GM18505 (cell line): Measurements from ENCODE around the gene SVIL.
"Not testable (repeated sequence)": the region's sequence is repeated elsewhere in the genome, so short reads cannot be mapped to it uniquely, and the experiment has no call there.

Source experiments
- ATAC-seq: cut with Tn5 transposase; IDR thresholded peaks from one replicate; pipeline ENCODE4 v1.9.1; 2021; ENCODE audit not compliant: unreplicated experiment
- POLR2A ChIP-seq: IDR thresholded peaks from 4 replicates; pipeline ENCODE4 v1.6.1; 2011; ENCODE audit warnings: borderline replicate concordance; ENCODE audit not compliant: insufficient read depth, insufficient read length; ENCODE audit errors: extremely low read depth

Gene SVIL

DNA sequence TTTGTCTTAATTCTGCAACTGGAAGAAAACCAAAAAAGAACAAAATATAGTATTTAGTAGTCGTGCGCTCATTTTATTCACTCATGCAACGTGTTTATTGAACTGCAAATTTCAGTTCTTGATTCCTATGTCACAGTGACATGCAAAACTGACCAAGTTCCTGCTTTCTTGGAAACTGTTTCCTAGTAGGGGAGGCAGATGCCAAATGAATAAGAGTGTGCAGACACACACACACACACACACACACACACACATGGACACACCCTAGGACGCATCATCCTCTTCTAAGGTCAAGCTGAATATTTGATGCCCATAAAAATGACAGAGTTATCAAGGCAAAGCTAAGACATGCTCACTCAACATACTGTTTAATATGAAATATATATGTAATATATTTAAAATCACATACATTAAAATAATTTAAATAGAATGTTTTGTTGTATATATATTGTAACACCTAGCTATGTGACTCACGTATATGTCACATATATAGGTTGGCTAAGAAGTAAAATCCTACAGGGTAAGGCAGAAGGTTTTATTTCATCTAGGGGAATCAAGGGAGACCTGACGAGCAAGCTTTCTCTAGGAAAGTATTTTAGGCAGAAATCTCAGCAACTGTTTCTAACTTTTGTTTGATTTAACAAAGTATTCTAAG is 79.6 kb downstream of the SVIL start:
- no peak for TF ChIP-seq POLR2A
- ATAC-seq = no peak

DNA sequence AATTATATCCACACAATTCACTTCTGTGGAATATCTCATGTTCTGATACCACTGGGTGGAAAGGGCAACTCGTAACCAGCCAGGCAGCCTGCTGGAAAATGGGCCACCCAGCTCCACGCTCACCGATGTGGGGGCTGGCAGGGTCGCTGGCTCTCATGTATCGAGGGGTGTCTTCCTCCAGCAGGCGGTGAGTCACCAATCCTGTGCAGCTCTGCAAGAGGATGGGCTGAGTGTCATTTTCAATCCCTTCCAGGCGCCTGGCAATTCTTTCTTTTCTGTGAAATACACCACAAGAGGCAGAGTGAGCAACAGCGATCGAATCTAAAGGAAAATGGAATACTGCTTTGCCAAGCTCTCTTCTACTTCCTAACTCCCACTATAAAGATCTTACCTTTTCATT is 80.1 kb downstream of the SVIL start:
- ATAC-seq = no peak

DNA sequence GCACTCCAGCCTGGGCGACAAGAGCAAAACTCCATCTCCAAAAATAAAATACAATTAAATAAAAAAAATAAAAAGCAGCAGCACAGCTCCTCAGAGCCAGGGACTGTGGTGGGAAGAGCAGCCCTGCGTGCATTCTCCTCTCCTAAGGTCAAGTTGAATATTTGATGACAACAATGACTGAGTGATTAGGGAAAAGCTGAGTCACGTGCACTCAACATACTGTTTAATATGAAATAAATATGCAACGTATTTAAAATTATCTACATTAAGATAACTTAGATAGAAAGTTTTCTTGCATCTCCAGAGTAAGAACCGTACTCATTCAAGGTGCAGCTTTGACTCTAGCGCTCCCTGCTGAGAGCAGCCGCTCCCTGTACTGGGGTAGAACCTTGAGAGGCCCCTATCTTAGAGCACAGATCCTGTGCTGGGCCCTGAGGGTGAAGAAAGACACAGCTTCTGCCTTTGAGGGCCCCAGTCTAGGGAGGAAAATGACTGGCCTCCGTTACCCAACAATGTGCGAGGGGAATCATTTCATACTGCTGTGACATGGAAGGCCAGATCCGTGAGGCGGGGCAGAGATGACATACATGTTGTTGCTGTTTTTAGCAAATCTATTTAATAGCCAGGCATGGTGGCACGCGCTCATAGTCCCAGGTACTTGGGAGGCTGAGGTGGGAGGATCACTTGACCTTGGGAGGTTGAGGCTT is 81.1 kb downstream of the SVIL start:
- no peak for ATAC-seq
- no peak for TF ChIP-seq POLR2A

More for the DNA sequence above, 80.1 kb downstream of the SVIL start:
- no peak for TF ChIP-seq POLR2A

DNA sequence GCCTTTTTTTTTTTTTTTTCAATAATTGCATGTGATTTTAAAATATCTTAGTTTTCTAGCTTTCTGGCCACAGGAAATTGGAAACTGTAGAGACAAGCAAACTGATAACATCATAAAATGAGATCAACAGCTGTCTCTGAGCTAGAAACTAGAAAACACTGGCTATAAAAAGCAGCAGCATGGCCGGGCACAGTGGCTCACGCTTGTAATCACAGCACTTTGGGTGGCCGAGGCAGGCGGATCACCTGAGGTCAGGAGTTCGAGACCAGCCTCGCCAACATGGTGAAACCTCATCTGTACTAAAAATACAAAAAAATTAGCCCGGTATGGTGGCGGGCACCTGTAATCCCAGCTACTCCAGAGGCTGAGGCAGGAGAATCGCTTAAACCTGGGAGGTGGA is 81.7 kb downstream of the SVIL start:
- ATAC-seq = not testable (repeated sequence)

DNA sequence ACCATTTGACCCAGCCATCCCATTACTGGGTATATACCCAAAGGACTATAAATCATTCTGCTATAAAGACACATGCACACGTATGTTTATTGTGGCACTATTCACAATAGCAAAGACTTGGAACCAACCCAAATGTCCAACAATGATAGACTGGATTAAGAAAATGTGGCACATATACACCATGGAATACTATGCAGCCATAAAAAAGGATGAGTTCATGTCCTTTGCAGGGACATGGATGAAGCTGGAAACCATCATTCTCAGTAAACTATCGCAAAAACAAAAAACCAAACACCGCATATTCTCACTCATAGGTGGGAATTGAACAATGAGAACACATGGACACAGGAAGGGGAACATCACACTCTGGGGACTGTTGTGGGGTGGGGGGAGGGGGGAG is 85.3 kb downstream of the SVIL start:
- not testable (repeated sequence) for ATAC-seq

DNA sequence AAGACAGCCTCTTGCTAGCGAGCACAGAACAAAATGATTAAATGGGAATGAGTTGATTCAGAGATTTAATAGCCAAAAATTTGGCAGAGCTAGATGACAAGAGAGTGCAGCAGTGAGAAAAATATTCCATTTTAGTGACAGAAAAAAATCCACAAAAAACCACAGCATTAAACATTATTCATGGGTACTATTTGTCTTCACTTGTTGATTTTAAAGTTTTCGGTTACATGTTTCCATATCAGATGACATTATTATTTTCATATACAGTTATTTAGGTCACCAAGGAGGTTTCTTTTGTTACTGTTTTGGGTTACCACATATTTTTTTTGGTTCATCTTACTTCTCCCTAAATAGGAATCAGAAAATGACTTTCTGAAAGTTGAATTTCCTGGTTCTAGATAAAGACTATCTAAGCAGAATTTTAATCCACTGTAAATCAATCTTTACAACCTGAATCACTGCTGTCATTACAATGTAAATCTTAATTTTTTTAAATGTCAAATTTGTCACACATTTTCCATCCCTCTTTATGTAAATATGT is 87.9 kb downstream of the SVIL start:
- ATAC-seq = no peak

DNA sequence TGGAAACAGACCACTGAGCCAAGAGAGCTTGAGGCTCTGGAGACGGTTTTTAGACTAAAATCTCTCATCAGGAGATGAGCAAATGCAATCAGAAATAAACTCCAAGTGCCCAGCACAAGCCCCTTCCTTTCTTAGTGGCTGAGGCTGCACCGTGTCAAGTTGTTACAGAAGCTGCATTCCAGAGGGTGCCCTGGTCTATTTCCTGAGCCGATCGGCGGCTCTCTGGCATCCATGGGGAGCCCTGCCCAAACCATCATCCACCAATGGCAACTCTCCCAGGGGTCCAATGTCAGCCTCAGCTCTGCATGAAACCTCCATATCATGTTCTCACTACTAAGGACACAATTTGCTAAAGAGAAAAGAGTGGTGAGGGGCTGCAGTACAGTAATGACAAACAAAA is 89.6 kb downstream of the SVIL start:
- no peak for TF ChIP-seq POLR2A
- no peak for ATAC-seq

More for the DNA sequence above, 87.9 kb downstream of the SVIL start:
- no peak for TF ChIP-seq POLR2A

DNA sequence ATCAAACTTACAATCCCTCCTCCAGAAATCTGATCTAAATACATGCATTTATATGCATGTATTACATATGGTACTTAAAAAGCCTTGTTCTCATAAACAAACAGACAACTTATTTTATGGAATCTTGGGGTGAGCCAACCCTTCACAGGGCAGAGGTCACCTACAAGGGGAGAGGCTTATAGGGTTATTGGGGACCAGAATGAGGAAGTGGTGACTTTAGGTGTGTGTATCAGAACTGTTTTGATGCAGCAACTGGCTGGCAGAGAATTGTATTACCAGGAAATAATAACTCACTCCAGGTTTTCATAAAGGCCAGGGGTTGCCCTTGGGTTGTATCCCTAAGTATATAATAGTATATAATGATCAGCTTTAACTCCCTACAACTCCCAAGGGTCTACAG is 91.1 kb downstream of the SVIL start:
- TF ChIP-seq POLR2A = no peak
- ATAC-seq = no peak

DNA sequence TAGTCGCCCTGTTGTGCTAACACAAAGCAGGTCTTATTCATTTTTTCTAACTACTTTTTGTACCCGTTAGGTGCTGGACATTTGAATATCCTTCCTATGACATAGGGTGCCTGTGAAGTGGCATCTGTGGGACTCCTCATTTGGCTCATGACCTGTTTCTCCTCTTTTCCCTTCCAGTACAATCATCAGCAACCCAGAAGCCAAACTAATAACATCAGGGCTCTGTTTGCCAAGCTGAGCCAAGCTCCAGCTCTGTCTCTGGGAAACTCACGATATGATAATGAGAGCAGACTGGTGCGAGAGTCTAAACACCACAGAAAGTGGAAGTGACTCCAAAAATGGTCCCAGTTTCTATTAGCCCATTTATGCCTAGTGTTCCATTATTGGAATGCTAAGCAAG is 92.0 kb downstream of the SVIL start:
- TF ChIP-seq POLR2A = no peak
- no peak for ATAC-seq

DNA sequence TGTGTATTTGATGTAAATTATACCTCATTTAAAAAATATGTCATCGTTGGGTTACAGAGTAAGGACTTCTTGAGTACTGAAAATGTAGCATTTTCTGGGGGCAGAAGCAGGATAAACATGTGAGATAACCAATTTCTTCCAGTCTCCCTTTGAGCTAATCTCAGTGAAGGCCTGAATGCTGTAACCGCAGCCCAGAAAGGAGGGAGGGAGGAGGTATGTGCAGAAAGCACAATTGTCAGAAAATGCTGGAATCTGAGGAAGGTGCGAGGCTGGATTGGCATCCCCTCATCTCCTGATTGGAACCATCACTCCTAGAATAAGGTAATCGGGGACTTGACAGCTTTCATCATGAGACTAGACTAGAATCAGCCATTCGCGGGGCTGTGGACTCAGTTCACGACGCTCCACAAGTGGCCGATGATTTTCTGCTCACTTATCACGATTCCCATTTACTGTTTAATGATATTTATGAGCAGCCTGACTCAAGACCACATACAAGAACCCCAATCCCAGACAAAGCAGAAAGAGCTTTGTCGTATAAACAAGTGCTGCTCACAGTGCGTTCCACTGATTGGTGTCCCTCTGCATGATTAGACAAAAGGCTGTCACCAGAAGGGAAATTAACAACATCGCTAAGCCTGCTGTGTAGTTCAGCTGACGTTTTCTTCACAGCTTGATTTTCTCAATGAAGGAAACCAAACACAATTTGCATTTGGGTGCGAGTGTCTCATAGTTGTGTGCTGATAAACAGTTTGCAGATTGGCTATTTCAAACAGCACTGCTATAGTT is 93.2 kb downstream of the SVIL start:
- no peak for TF ChIP-seq POLR2A

DNA sequence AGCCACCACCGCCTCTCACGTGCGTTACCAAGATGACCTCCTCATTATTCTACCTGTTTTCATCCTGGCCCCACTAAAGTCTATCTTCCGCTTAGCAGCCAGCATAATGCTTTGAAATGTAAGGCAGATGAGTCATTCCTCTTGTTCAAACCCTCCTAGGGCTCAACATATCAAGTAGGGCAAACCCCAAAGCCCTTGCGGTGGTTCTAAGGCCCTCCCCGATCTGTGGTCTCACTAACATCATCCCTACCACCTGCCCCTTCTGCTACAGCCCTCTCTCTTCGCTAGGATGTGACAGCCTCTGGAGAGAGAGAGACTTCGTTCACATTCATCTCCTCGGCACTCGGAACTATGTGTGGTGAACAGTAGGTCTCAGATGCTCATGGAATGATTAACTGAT is 94.8 kb downstream of the SVIL start:
- ATAC-seq = no peak
- no peak for TF ChIP-seq POLR2A

More for the DNA sequence above, 93.2 kb downstream of the SVIL start:
- ATAC-seq = no peak

DNA sequence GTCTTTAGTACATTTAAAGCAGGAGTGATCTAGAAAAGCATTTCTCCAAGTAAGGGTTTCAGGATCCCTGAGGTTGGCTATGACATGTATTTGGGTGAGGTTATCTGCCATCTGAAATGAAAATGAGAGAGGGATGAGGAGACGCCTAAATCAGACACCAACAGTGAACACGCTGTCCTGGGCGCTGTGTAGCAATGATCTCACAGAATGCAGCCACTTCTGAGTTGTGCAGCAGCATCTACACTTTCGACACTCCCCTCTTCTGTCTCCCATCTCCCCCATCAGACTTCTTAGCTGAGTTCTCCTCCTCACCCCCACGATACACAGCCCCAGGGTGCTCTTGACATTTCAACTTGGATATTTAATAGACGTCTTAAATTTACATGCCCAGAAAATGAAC is 95.4 kb downstream of the SVIL start:
- no peak for TF ChIP-seq POLR2A
- no peak for ATAC-seq

DNA sequence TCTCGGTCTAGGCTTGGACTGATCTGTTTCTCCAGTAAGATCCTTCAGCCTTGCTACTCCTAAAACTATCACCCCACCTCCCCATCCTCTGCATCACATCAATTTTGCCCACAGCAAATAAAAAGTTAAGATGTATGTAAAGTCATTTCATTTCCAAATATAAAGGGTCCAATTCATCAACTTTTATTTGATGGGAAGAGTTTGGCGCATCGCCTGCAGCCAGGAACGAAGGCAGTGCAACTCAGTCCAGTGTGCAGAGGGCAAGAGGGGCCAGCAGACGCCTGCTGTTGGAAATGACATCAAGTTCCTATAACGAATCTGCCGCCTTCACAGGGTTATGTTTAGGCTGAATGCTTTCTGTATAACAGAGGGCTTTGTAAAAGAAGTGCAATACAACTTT is 97.0 kb downstream of the SVIL start:
- no peak for TF ChIP-seq POLR2A
- no peak for ATAC-seq

DNA sequence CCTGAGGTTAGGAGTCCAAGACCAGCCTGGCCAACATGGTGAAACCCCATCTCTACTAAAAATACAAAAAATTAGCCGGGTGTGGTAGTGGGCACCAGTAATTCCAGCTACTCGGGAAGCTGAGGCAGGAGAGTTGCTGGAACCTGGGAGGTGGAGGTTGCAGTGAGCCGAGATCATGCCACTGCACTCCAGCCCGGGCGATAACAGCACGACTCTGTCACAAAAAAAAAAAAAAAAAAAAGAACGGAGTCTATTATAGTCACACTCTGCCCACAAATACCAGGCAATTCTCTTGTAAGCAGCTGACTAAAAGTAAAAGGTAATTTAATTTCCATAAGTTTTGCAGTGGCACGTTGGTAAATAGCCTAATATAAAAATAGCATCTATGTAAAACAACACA is 98.1 kb downstream of the SVIL start:
- ATAC-seq = not testable (repeated sequence)
